HG03097 (cell line): ENCODE results near the gene GTF3C2.
A peak's percentile ranks its signal among the peaks of the same experiment; 100 is the strongest.

Source experiments
- ATAC-seq: cut with Tn5 transposase; IDR thresholded peaks from one replicate; pipeline ENCODE4 v1.9.1; 2021; ENCODE audit not compliant: unreplicated experiment, low FRiP score

The GTF3C2 gene

GRCh38 chr2:27356382-27357181 is at the start of gene GTF3C2:
Gene GTF3C2, minus strand, starts transcription at chr2:27356764. Its CDS starts 13,210 bp downstream, at chr2:27343554.
- peak; percentile 82 for ATAC-seq

- ATAC-seq, result no peak
Observed at GRCh38 chr2:27400348-27401135, 44.0 kb upstream of the GTF3C2 start.

GRCh38 chr2:27398962-27399361 is 42.4 kb upstream of the GTF3C2 start:
- no peak for ATAC-seq

GRCh38 chr2:27393225-27393624 is 36.7 kb upstream of the GTF3C2 start:
- no peak for ATAC-seq

- no peak for ATAC-seq
Observed at GRCh38 chr2:27390822-27391679, 34.5 kb upstream of the GTF3C2 start.

- ATAC-seq, result no peak
Observed at GRCh38 chr2:27381577-27382181, 25.1 kb upstream of the GTF3C2 start.

- ATAC-seq, result peak; percentile 62
Observed at GRCh38 chr2:27380626-27381545, 24.3 kb upstream of the GTF3C2 start, which contains the start of gene ZNF513. Gene ZNF513, minus strand, starts transcription at chr2:27380734. Its CDS starts 208 bp downstream, at chr2:27380526.

GRCh38 chr2:27379836-27380625 is 23.5 kb upstream of the GTF3C2 start:
- ATAC-seq, result peak; percentile 29

- ATAC-seq, result no peak
Observed at GRCh38 chr2:27379383-27379835, 22.8 kb upstream of the GTF3C2 start.

GRCh38 chr2:27378809-27379290 is 22.3 kb upstream of the GTF3C2 start:
- no peak for ATAC-seq

- ATAC-seq, result no peak
Observed at GRCh38 chr2:27378096-27378808, 21.7 kb upstream of the GTF3C2 start.

GRCh38 chr2:27377618-27378095 is 21.1 kb upstream of the GTF3C2 start:
- no peak for ATAC-seq

GRCh38 chr2:27376866-27377617 is 20.5 kb upstream of the GTF3C2 start:
- ATAC-seq, result no peak

GRCh38 chr2:27376151-27376865 is 19.7 kb upstream of the GTF3C2 start:
- ATAC-seq, result no peak

- ATAC-seq, result no peak
Observed at GRCh38 chr2:27375513-27376099, 19.0 kb upstream of the GTF3C2 start.

- ATAC-seq, result no peak
Observed at GRCh38 chr2:27373567-27373966, 17.0 kb upstream of the GTF3C2 start.
